HepG2 (cell line): ENCODE measurements around the gene ZDHHC24. TPM values are rescaled to one million over a fixed set of nuclear protein-coding genes. Genes with fewer than 3 reads are reported as not detected.

Experiments
- polyA plus RNA-seq, 8 experiments: library from polyadenylated mRNA; depleted of rRNA in 3 of 8; stranded (reverse) in 7 of 8; unstranded in 1 of 8; fragments of >200 nt; fragmentation: Illumina TruSeq in 4 of 8; extraction: Trizol in 4 of 8; gene quantifications; 2 replicates each; pipeline versions ENCODE4 v1.2.1 to v1.2.3, GENCODE V29; 2011 to 2016; ENCODE audit warnings: low read depth in 4 of 8, missing spikeins in 1 of 8, mixed read lengths in 1 of 8; ENCODE audit not compliant: insufficient read depth in 1 of 8
- total RNA-seq, 5 experiments: library from RNA; depleted of rRNA; stranded (reverse); fragments of >200 nt; fragmentation: Illumina TruSeq; extraction: Trizol; gene quantifications; 2 replicates each; pipeline ENCODE4 v1.2.3, GENCODE V29; 2016; ENCODE audit warnings: low read depth in 1 of 5

The ZDHHC24 gene
- total and polyA plus RNA-seq, 2 of the 13 experiments (the other 11 are each of a cell fraction or from before 2014, with no cell fraction given), result 4.3 TPM

Other genes starting within 250 kb of the ZDHHC24 start
- gene CD248, start 229.0 kb downstream of the ZDHHC24 start, total RNA-seq (2016; rRNA removed; fragmentation: Illumina TruSeq; extraction: Trizol), result 0.20 and 0.35 TPM in 2 replicates
- gene CD248, start 229.0 kb downstream of the ZDHHC24 start, polyA plus RNA-seq (2011; rRNA removed), result 0.20 and 0.25 TPM in 2 replicates
- gene RIN1, start 209.6 kb downstream of the ZDHHC24 start, total RNA-seq (2016; rRNA removed; fragmentation: Illumina TruSeq; extraction: Trizol), result 3.9 and 4.1 TPM in 2 replicates
- 2.4 and 4.2 TPM in 2 replicates for gene RIN1, start 209.6 kb downstream of the ZDHHC24 start, polyA plus RNA-seq (2011; rRNA removed)
- 55.7 and 63.1 TPM in 2 replicates for gene BRMS1, start 200.9 kb downstream of the ZDHHC24 start, total RNA-seq (2016; rRNA removed; fragmentation: Illumina TruSeq; extraction: Trizol)
- gene BRMS1, start 200.9 kb downstream of the ZDHHC24 start, polyA plus RNA-seq (2011; rRNA removed), result 15.8 and 16.8 TPM in 2 replicates
- gene B4GAT1, start 198.4 kb downstream of the ZDHHC24 start, total RNA-seq (2016; rRNA removed; fragmentation: Illumina TruSeq; extraction: Trizol), result 44.9 and 109 TPM in 2 replicates
- 40.4 and 47.8 TPM in 2 replicates for gene B4GAT1, start 198.4 kb downstream of the ZDHHC24 start, polyA plus RNA-seq (2011; rRNA removed)
- 0.49 and 0.66 TPM in 2 replicates for gene SLC29A2, start 174.3 kb downstream of the ZDHHC24 start, total RNA-seq (2016; rRNA removed; fragmentation: Illumina TruSeq; extraction: Trizol)
- gene SLC29A2, start 174.3 kb downstream of the ZDHHC24 start, polyA plus RNA-seq (2011; rRNA removed), result 0.56 and 0.63 TPM in 2 replicates
- gene NPAS4, start 125.0 kb downstream of the ZDHHC24 start, total RNA-seq (2016; rRNA removed; fragmentation: Illumina TruSeq; extraction: Trizol), result not detected in 2 replicates
- gene NPAS4, start 125.0 kb downstream of the ZDHHC24 start, polyA plus RNA-seq (2011; rRNA removed), result not detected in 2 replicates
- gene MRPL11, start 107.2 kb downstream of the ZDHHC24 start, total RNA-seq (2016; rRNA removed; fragmentation: Illumina TruSeq; extraction: Trizol), result 176 and 220 TPM in 2 replicates
- 59.1 and 72.9 TPM in 2 replicates for gene MRPL11, start 107.2 kb downstream of the ZDHHC24 start, polyA plus RNA-seq (2011; rRNA removed)
- 2.5 and 4.0 TPM in 2 replicates for gene PELI3, start 79.1 kb downstream of the ZDHHC24 start, total RNA-seq (2016; rRNA removed; fragmentation: Illumina TruSeq; extraction: Trizol)
- gene PELI3, start 79.1 kb downstream of the ZDHHC24 start, polyA plus RNA-seq (2011; rRNA removed), result 2.0 and 3.1 TPM in 2 replicates
- gene DPP3, start 65.6 kb downstream of the ZDHHC24 start, total RNA-seq (2016; rRNA removed; fragmentation: Illumina TruSeq; extraction: Trizol), result 48.7 and 59.8 TPM in 2 replicates
- gene DPP3, start 65.6 kb downstream of the ZDHHC24 start, polyA plus RNA-seq (2011; rRNA removed), result 38.4 and 48.4 TPM in 2 replicates
- gene BBS1, start 35.4 kb downstream of the ZDHHC24 start, total RNA-seq (2016; rRNA removed; fragmentation: Illumina TruSeq; extraction: Trizol), result 8.1 and 14.1 TPM in 2 replicates
- 11.7 and 12.1 TPM in 2 replicates for gene BBS1, start 35.4 kb downstream of the ZDHHC24 start, polyA plus RNA-seq (2011; rRNA removed)
- gene ACTN3, start 855 bp upstream of the ZDHHC24 start, total RNA-seq (2016; rRNA removed; fragmentation: Illumina TruSeq; extraction: Trizol), result 0.04 TPM in 1 of 2 replicates, not detected in the other
- 0.07 and 0.09 TPM in 2 replicates for gene ACTN3, start 855 bp upstream of the ZDHHC24 start, polyA plus RNA-seq (2011; rRNA removed)
- gene CTSF, start 22.6 kb upstream of the ZDHHC24 start, total RNA-seq (2016; rRNA removed; fragmentation: Illumina TruSeq; extraction: Trizol), result not detected in 2 replicates
- gene CTSF, start 22.6 kb upstream of the ZDHHC24 start, polyA plus RNA-seq (2011; rRNA removed), result 0.17 TPM in 1 of 2 replicates, not detected in the other
- 0.17 and 0.42 TPM in 2 replicates for gene CCDC87, start 47.0 kb upstream of the ZDHHC24 start, total RNA-seq (2016; rRNA removed; fragmentation: Illumina TruSeq; extraction: Trizol)
- gene CCDC87, start 47.0 kb upstream of the ZDHHC24 start, polyA plus RNA-seq (2011; rRNA removed), result 0.05 and 0.09 TPM in 2 replicates
- 34.2 and 44.6 TPM in 2 replicates for gene CCS, start 47.1 kb upstream of the ZDHHC24 start, total RNA-seq (2016; rRNA removed; fragmentation: Illumina TruSeq; extraction: Trizol)
- gene CCS, start 47.1 kb upstream of the ZDHHC24 start, polyA plus RNA-seq (2011; rRNA removed), result 25.4 and 34.7 TPM in 2 replicates
- gene RBM14, start 70.6 kb upstream of the ZDHHC24 start, total RNA-seq (2016; rRNA removed; fragmentation: Illumina TruSeq; extraction: Trizol), result 41.7 and 44.1 TPM in 2 replicates
- gene RBM14, start 70.6 kb upstream of the ZDHHC24 start, polyA plus RNA-seq (2011; rRNA removed), result 12.7 and 14.6 TPM in 2 replicates
- 136 and 138 TPM in 2 replicates for gene RBM4, start 92.7 kb upstream of the ZDHHC24 start, total RNA-seq (2016; rRNA removed; fragmentation: Illumina TruSeq; extraction: Trizol)
- 123 and 126 TPM in 2 replicates for gene RBM4, start 92.7 kb upstream of the ZDHHC24 start, polyA plus RNA-seq (2011; rRNA removed)
- 25.6 and 25.8 TPM in 2 replicates for gene RBM4B, start 131.8 kb upstream of the ZDHHC24 start, total RNA-seq (2016; rRNA removed; fragmentation: Illumina TruSeq; extraction: Trizol)
- gene RBM4B, start 131.8 kb upstream of the ZDHHC24 start, polyA plus RNA-seq (2011; rRNA removed), result 32.4 and 33.5 TPM in 2 replicates
- 1.2 and 4.0 TPM in 2 replicates for gene SPTBN2, start 183.2 kb upstream of the ZDHHC24 start, total RNA-seq (2016; rRNA removed; fragmentation: Illumina TruSeq; extraction: Trizol)
- 0.65 and 2.0 TPM in 2 replicates for gene SPTBN2, start 183.2 kb upstream of the ZDHHC24 start, polyA plus RNA-seq (2011; rRNA removed)